Measurements from ENCODE around the gene FBXO41. TPM values are rescaled to one million over a fixed set of nuclear protein-coding genes. Genes with fewer than 3 reads are reported as not detected.

The FBXO41 gene
- total and polyA plus RNA-seq, 10 of the 15 experiments (the other 5 are each of a cell fraction or from before 2014, with no cell fraction given): 1.9 to 38.9 (median 11.3) TPM

GRCh38 chr2:73282924-73283544 is 1.2 kb downstream of the FBXO41 start:
- POLR2A ChIA-PET: no interaction called here
- H3K27me3 ChIP-seq (replicated peaks in 1 of 2; ENCODE audit: control insufficient read depth in 2 of 2, insufficient read depth in 2 of 2, low read length in 1 of 2): no peaks in the 10 kb centered on the region
- peak overlapping the region; percentile 99 for H3K4me3 ChIP-seq
- peaks cover 49% of the 10 kb centered on the region for H3K79me2 ChIP-seq (ENCODE audit: control insufficient read depth, insufficient read depth, low read length)
- peak overlapping the region; percentile 79 for H3K9ac ChIP-seq (ENCODE audit: control insufficient read depth, insufficient read depth, low read length)
- no peaks in the 10 kb centered on the region; a peak in 1 of 4 replicates for H3K36me3 ChIP-seq (ENCODE audit: control insufficient read depth in 2 of 2, insufficient read depth in 2 of 2, low read length in 1 of 2)
- no peaks in the 10 kb centered on the region for H3K9me3 ChIP-seq (replicated peaks; ENCODE audit: control insufficient read depth, insufficient read depth, low read length)
- no peak overlapping the region for H2AFZ ChIP-seq (ENCODE audit: control insufficient read depth, low read depth, low read length)
- H4K20me1 ChIP-seq (ENCODE audit: control insufficient read depth, insufficient read depth): peaks cover under 1% of the 10 kb centered on the region; the same call in 1 of the 2 replicates
- ATAC-seq: no peak
- DNase-seq (ENCODE audit: low read depth, low spot score): no peak
- no peak for FAIRE-seq
- peaks cover 11% of the 10 kb centered on the region for H3K4me1 ChIP-seq (ENCODE audit: control insufficient read depth, insufficient read depth, low read length)
- H3K4me2 ChIP-seq (ENCODE audit: control insufficient read depth, insufficient read depth): peak overlapping the region; percentile 87
- CTCF ChIA-PET: interaction anchor here (2.9 kb wide), 1 partner anchor 48 kb away, joined by 10 read pairs; the partner anchor contains the start of gene CCT7
- H3K27ac ChIP-seq (ENCODE audit: control insufficient read depth, insufficient read depth): peak overlapping the region; percentile 80
- in situ Hi-C loops (cut with MboI): no loop called here
- intact Hi-C loops (cut with micrococcal nuclease; ENCODE audit: unreplicated experiment): no loop called here
- 16% methylated on average over 5 of the region's 5 CpGs for WGBS (ENCODE audit: insufficient coverage, insufficient replicate concordance, low lambda C conversion rate, missing lambda C conversion rate)
- SMC1A ChIA-PET (ENCODE audit: uncharacterized antibody, unreplicated experiment): no interaction called here
- RAD21 ChIA-PET (ENCODE audit: unreplicated experiment): no interaction called here
- TF ChIP-seq RAD21 (IDR thresholded peaks at IDR 0.05; ENCODE audit: insufficient read depth, low read depth, low read length): 0 out of 2 replicates have a peak, but pooled peaks have one; percentile 12
- no peak for TF ChIP-seq ZZZ3 (IDR thresholded peaks at IDR 0.05; ENCODE audit: control insufficient read depth, insufficient read length, low read depth)
- BruUV-seq (replicated peaks): no TSS peak

- intact Hi-C loops (cut with micrococcal nuclease; ENCODE audit: unreplicated experiment) (no loop called here), in situ Hi-C loops (cut with MboI) (no loop called here)
- Histone ChIP-seq H4K20me1 (ENCODE audit: control insufficient read depth, insufficient read depth) (peaks cover 5% of the 10 kb centered on the region; the same call in 1 of the 2 replicates), H3K9me3 (replicated peaks; ENCODE audit: control insufficient read depth, insufficient read depth, low read length) (no peaks in the 10 kb centered on the region), H3K27me3 (replicated peaks in 1 of 2; ENCODE audit: control insufficient read depth in 2 of 2, insufficient read depth in 2 of 2, low read length in 1 of 2) (no peaks in the 10 kb centered on the region), H3K4me3 (no peak overlapping the region), H3K79me2 (ENCODE audit: control insufficient read depth, insufficient read depth, low read length) (peaks cover 57% of the 10 kb centered on the region), H3K4me1 (ENCODE audit: control insufficient read depth, insufficient read depth, low read length) (peaks cover 11% of the 10 kb centered on the region), H3K9ac (ENCODE audit: control insufficient read depth, insufficient read depth, low read length) (no peak overlapping the region), H3K4me2 (ENCODE audit: control insufficient read depth, insufficient read depth) (peak overlapping the region; percentile 51; the same call in 1 of the 2 replicates), H3K36me3 (ENCODE audit: control insufficient read depth in 2 of 2, insufficient read depth in 2 of 2, low read length in 1 of 2) (peaks cover 0 to 9% of the 10 kb centered on the region in 2 experiments; a peak in 1 of 4 replicates), H3K27ac (ENCODE audit: control insufficient read depth, insufficient read depth) (no peak overlapping the region), H2AFZ (ENCODE audit: control insufficient read depth, low read depth, low read length) (no peak overlapping the region)
- no peak for ATAC-seq
- FAIRE-seq: no peak
- no peak for DNase-seq (ENCODE audit: low read depth, low spot score)
- no peak for TF ChIP-seq SREBF1 (IDR thresholded peaks at IDR 0.05; ENCODE audit: low read length)
- no peak for TF ChIP-seq NBN (IDR thresholded peaks at IDR 0.05)
- no peak for TF ChIP-seq FOS (IDR thresholded peaks at IDR 0.05; ENCODE audit: borderline replicate concordance, extremely low read depth, insufficient read length)
- no peak for TF ChIP-seq HCFC1 (IDR thresholded peaks at IDR 0.05; ENCODE audit: low read length)
- BruUV-seq (replicated peaks): no TSS peak
- POLR2A ChIA-PET: interaction anchor here (1.3 kb wide), 1 partner anchor 9 kb away, joined by 4 read pairs; no protein-coding TSS in a partner anchor
- RAD21 ChIA-PET (ENCODE audit: unreplicated experiment): interaction anchor here (1.3 kb wide), 1 partner anchor 10 kb away, joined by 4 read pairs; no protein-coding TSS in a partner anchor
- SMC1A ChIA-PET (ENCODE audit: uncharacterized antibody, unreplicated experiment): interaction anchor here (1.3 kb wide), 1 partner anchor 8 kb away, joined by 3 read pairs; no protein-coding TSS in a partner anchor
- CTCF ChIA-PET: interaction anchor here (0.9 to 2.9 kb wide), 3 partner anchors 9 to 46 kb away, joined by 4 to 13 read pairs (median 10); partner anchors contain the start of gene CCT7
These were observed 3.0 kb downstream of the FBXO41 start for GRCh38 chr2:73281244-73281643.

Data from GM12878 (cell line).